HG03571 (cell line): Measurements from ENCODE around the gene CCDC88A.
"Not testable (repeated sequence)": the region's sequence is repeated elsewhere in the genome, so short reads cannot be mapped to it uniquely, and the experiment has no call there.

Experiments used
- ATAC-seq: cut with Tn5 transposase; IDR thresholded peaks from one replicate; pipeline ENCODE4 v1.9.1; 2021; ENCODE audit not compliant: unreplicated experiment

CCDC88A gene

DNA sequence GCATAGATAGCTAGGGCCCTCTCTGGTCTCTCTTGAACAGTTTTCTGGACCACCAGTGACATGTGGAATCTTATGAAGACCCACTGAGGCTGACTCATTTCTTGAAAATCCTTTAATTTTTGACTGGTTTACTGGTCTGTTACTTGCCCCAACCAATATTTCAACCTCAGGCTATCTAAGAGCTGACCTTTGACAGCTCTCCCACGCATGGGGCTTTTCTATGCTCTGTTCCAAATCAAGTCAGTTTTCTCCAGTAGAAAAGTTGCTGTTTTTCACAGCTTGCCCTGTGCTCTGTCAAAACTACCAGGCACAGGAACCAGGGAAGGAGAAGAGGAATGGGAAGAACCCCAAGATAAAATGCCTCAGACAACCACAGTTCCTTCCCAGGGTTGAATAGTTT lies 104.7 kb downstream of the CCDC88A start:
- no peak for ATAC-seq

DNA sequence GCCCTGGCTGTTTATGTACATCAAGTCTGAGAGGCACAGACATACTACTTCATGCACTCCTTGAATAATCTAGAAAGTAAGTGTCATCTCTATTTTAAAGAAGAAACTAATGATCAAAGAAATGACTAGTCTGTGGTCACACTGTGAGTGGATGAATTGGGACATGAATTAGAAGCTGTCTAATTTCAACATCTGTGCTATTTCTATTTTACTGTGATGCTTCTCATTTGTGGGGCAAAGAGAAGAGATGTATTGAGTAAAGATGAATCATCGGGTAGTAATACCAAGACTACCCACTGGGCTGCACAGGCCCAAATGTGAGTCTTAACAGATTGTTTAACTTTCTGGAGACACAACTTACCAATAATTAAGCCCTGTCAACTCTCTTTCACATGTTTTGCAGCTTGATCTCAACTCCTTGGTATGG lies 108.2 kb downstream of the CCDC88A start:
- peak; percentile 92 for ATAC-seq

DNA sequence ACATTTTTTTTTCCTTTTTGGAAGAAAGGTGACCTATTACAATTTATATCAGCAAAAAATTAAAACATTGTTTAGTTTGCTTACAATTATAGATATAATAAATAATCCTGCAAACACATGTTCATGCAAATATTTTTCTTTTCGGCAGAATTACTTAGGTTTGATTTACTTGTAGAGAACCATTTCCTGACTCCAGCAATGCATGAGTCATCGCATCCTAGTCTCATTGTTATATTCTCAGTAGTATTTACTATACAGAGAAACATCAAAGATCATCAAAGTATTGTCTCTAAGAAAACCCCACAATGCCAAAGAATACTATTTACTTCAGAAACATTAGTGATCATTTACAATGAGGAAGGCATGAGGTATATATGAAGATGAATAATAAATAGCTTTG lies 110.2 kb downstream of the CCDC88A start:
- no peak for ATAC-seq

DNA sequence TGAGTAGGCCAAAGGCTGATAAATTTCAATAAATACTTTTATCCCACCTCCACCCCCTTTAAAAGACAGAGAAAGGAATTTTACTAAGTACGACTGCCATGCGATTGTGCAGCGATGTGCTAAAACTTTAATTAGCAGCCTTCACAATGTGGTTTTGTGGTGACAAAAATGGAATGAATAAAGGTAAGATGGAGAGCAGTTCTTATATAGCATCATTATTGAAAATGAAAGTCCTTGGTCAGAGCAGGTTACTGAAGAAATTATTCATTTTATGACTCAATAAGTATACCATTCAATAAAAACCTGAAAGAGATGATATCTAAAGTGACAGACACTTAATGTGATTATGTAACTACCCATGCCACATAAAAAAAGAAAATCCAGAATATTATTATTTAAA lies 117.4 kb downstream of the CCDC88A start:
- peak; percentile 87 for ATAC-seq

DNA sequence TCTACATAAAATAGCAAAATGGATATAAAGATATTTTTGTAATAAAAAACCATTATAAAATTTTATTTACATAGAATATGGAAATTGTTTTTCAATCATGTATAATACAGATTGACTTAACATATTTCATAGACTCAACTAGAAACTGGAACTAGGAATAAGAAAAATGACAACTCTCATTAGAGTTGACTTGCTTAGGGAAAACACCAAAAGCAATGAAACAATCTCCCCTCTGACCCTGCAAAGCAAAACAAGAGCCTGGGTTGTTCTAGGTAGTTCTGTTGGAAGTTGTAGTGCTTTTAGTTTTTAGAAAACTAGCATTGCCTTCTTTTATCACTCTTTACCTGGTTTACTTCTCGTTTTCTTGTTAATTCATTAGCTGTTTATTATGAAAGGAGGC lies 118.4 kb downstream of the CCDC88A start:
- ATAC-seq: no peak

DNA sequence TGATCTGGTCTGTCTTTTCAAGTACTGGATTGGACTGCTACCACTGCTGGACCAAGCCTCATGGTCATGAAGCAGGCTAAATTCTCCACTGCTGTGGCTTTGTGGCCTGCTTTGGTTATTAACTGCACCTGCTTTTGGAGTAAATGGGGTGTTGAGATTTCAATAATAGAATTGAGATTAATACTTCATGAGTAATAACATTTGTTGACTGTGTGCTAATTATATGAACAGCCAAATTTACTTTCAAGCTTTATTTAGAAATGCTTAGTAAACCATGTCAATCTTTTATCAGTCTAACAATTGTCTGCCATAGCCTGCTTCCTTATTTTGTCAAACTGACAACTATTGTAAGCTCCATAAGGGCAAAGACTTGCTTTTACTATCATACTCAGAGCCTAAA lies 123.3 kb downstream of the CCDC88A start:
- ATAC-seq: no peak

DNA sequence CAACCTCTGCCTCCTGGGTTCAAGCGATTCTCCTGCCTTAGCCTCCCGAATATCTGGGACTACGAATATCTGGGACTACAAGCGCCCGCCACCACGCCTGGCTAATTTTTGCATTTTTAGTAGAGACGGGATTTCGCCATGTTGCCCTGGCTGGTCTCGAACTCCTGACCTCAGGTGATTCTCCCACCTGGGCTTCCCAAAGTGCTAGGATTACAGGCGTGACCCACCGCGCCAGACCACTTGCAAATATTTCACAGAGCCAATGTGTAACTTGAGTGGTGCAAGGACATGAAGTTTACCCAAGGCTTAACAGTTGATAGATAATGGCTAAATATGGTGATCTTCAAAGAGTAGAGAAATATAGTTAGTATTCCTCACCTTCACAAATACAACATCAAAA lies 136.6 kb downstream of the CCDC88A start:
- ATAC-seq: no peak

DNA sequence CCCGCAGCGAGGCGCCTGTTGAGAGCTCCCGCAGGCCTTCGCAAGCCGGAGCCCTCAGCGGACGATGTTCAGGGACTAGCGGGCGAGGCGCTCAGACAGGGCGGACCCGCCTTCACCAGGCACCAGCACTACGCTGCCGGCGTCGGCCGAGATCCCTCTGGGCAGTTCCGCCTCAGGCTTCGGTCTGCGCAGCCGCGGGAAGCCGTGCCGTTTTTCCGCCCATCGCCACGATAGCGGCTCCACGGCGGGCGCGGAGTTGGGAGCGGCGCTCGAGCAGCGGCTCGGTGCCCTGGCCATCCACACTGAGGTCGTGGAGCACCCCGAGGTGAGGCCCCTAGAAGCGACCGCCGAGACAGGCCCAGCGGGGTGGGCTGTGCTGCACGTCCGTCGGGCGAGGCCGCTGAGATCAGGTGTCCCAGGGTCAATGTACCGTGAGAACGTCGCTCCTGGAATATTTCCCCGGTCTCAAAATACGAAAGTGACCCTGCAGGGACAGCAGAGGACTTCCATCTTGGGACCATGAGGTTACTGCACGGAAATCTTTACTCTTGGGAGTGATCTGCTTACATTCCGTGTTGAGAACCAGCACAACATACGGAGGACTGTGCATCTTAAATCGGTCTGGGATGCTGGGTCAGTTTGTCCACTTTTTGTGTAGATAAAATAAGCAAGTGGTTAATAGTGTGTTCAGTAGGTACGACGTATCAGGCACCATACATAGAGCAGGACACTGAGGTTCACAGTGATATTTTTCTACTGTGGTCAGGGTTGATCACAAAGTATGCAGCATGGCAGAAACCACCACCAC lies 137.3 kb downstream of the CCDC88A start:
- ATAC-seq: peak; percentile 97

DNA sequence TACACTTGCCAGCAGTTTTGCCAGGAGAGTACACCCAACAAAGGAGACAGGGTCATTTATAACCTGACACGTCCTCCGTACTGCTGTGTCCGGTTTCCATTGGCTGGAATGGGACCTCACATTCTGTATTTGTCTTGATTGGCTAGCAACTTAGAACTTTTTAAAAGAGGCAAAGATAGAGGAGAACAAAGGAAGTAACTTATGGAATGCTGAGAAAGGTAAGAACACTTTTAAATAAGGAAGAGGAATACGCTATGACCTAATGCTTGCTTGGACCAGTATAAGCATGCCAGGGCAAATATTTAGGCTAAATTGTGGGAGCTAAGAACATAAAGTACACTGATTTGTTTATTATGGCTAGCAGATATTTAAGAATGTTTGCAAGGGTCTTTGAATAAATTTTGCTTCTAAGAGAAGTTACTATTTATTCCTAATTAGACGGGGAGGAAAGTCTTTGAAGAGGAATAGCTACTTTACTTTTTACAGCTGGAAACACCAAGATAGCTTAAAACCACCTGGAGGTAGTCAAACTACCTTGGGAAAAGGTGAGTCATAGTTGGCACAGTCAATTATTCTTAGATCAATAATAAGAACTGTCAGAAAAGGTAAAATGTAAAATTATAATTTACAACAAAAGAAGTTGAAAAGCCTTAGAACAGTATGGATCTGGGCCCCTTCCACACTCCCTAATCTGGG lies 138.7 kb downstream of the CCDC88A start:
- not testable (repeated sequence) for ATAC-seq

DNA sequence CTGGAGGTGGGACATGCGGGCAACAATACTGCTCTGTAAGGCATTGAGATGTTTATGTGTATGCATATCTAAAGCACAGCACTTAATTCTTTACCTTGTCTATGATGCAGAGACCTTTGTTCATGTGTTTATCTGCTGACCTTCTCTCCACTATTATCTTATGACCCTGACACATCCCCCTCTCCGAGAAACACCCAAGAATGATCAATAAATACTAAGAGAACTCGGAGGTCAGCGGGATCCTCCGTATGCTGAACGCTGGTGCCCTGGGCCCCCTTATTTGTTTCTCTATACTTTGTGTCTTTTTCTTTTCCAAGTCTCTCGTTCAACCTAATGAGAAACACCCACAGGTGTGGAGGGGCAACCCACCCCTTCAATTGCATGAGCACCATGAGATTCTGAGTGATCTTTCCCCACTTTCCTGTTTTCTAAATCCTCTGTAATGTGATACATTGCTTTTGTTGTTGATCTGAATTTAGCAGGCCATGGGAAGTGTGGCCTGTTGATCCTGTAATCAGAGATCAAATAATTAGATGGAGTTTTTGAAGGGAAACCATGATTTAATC lies 139.7 kb downstream of the CCDC88A start:
- not testable (repeated sequence) for ATAC-seq

DNA sequence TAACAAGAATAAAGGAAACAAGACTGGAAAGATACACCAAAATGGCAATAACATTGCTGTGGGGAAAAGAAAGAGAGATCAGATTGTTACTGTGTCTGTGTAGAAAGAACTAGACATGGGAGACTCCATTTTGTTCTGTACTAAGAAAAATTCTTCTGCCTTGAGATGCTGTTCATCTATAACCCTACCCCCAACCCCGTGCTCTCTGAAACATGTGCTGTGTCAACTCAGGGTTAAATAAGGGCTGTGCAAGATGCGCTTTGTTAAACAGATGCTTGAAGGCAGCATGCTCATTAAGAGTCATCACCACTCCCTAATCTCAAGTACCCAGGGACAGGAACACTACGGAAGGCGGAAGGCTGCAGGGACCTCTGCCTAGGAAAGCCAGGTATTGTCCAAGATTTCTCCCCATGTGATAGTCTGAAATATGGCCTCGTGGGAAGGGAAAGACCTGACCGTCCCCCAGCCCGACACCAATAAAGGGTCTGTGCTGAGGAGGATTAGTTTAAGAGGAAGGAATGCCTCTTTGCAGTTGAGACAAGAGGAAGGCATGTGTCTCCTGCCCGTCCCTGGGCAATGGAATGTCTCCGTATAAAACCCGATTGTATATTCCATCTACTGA lies 140.3 kb downstream of the CCDC88A start:
- not testable (repeated sequence) for ATAC-seq

DNA sequence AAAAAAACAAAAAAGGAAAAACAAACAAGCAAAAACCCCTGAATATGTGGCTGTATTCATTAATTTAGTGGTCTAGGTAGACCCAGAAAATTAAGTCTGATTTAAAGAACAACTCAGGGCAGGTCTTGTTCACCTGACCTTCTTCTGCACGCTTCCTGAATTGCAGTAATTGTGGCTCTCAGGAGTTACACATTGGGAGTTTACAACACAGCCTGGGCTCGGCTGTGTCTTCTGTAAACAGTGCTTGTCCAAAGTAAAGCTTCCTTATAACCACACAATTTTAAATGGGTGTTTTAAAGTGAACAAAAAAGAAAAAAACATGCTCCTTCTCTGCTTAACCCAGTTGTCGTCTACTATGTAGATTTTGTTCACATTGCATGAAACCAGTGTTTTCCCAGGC lies 142.3 kb downstream of the CCDC88A start:
- no peak for ATAC-seq

DNA sequence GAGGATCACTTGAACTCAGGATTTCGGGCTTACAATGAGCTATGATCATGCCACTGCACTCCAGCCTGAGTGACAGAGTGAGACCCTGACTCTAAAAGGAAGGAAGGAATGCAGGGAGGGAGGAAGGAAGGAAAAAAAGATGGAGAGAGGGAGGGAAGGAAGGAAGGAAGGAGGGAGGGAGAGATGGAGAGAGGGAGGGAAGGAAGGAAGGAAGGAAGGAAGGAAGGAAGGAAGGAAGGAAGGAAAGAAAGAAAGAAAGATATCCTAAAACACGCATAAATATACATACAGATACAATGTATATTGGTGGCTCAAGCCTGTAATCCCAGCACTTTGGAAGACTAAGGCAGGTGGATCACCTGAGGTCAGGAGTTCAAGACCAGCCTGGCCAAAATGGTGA lies 145.3 kb downstream of the CCDC88A start:
- not testable (repeated sequence) for ATAC-seq

DNA sequence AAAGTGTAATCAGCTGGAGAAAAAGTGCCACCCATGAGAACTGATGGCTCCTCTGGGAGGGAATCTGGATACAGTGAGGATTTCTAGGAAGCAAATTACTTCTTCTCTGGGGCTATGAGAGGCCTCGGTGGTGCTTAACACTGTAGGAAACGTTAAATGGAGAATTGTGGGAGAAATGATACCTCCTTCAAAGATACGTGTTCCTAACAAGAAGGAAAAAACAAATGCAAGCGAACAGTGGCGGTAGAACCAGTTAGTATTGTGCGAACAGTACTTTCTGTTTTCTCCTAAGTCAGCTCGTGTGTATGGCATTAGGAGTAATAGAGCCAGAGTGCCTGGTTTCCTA lies 150.0 kb downstream of the CCDC88A start:
- no peak for ATAC-seq

DNA sequence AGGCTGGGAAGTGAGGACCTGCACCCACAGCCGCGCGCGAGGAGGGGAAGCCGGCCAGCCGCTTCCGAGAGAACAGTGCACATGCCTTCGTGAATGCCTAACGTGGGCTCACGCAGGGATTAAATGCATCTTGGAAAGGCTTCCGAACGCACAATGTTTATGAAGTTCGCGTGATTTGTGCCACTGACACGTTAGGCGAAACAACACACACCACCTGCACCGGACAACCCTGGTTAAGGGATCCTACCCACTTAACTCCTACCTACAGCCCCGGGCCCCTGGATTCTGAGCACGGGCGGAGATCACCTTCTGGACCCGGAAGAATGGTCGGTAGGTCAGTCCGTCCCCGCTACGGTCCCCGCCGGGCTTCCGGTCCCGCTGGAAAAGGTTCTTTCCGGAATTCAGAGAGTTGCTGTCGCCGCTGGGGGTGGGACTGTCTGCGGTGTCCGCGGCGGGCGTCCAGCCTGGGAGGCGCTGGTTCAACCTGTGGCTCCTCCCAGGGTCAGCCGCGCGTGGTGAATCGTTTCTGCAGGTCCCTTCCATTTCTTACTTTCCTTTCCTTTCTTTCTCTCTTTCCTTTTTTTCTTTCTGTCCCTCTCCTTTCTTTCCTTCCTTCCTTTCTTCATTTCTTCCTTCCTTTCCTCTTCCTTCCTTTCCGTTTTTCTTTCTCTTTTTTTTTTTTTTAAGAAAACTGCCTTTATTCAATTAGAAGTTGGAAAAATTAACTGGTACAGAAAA lies 150.6 kb downstream of the CCDC88A start, which contains the start of gene MTIF2:
TSS of gene MTIF2 (minus strand) at position 325 of the 738 bp plus-strand sequence. CDS start 5,373 bp downstream, outside the sequence.
- ATAC-seq: peak; percentile 96

DNA sequence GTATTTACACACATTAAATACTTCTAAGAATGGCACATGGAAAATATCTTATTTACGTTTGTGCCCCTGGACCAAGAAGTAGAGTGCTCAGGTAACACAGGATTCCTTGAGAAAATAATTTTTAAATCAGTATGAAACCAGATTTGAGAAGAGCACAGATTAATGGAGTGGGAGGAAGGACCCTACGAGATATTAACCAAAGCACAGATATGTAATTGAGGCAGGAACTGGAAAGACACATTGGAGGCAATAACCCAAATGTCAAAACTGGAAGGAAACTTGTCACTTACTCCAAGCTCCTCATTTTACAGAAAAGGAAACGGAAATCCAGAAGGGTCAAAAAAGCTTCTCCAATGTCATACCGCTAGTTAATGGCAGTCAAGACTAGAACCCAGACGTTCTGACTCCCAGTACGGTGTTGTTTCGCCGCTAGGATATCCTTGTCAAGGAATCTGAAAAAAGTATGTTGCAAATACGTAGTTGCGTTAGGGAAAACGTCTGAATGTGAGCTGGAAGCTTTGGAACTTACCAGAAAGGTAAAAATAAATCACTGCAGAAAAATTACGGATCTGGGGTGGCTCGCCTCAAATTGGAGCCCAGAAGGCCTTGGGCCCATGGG lies 151.3 kb downstream of the CCDC88A start:
- ATAC-seq: no peak

DNA sequence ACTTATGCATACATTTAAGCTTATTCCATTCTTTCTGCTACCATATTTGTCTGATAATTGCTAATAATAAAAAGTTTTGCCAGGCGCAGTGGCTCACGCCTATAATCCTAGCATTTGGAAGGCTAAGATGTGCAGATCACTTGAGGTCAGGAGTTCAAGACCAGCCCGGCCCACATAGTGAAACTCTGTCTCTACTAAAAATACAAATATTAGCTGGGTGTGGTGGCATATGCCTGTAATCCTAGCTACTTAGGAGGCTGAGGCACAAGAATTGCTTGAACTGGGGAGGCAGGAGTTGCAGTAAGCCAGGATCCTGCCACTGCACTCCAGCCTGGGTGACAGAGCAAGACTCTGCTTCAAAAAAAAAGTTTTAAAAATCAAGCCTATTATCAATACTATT lies 160.1 kb downstream of the CCDC88A start:
- ATAC-seq: not testable (repeated sequence)

DNA sequence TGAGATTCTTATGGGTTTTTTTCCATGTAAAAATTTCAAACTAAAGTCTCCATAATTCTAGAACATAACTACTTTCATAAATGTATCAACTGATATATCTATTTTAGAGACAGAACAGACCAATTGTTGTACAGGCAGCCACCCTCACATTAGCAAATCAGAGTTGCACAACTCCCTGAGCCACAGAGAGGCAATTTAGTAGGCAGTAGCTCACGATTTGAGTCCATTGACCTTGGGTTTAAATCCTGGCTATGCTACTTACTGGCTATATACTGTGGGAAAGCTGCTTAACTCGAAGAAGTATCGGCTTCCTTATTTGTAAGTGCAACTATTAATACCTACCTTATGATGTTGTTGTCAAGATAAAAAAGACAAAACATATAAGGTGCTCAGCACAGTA lies 166.8 kb downstream of the CCDC88A start:
- no peak for ATAC-seq

DNA sequence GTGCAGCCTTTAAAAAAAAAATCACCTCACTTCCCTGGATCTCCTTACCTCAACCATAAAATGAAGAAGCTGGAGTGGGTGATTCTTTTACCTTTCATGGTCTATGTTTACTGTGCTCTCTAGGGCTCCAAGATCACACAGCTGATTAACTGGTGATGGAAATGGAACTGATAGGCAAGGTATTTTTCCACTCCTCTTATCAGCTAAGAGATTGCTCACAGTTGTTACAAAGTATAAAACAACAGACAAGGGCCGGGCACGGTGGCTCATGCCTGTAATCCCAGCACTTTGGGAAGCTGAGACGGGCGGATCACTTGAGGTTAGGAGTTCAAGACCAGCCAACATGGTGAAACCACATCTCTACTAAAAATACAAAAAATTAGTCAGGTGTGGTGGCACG lies 172.6 kb downstream of the CCDC88A start:
- no peak for ATAC-seq

DNA sequence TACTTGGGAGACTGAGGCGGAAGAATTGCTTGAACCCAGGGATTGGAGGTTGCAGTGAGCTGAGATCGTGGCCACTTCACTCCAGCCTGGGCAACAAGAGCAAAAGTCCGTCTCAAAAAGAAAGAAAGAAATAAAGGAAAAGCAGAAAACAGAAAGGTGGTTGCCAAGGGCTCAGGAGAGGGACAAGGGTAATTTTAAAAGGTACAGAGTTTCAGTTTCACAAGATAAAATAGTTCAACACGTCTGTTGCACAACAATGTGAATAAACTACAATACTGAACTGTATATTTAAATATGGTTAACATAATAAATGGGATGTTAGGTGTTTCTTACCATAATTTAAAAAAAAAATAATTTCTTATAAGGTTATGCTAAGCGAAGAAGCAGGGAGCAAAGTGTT lies 174.2 kb downstream of the CCDC88A start:
- no peak for ATAC-seq
